Testis (tissue), 2 donors: ENCODE data around the gene TGIF2.

Experiments
- POLR2A ChIP-seq: fragments of 450-650 bp; IDR thresholded peaks from one replicate; pipeline ENCODE4 v1.6.1; 2017; ENCODE audit warnings: antibody characterized with exemption, mild to moderate bottlenecking, moderate library complexity
- TF ChIP-seq, protein P1 (sequence below), 3 experiments: fragments of 450-650 bp in 2 of 3; fragments of 200-600 bp in 1 of 3; sonication (generic) in 1 of 3; IDR thresholded peaks; one replicate each; pipeline ENCODE4 v1.5.1; 2016 to 2019; ENCODE audit warnings: antibody characterized with exemption in 3 of 3, mild to moderate bottlenecking in 2 of 3, moderate library complexity in 1 of 3

DNA sequence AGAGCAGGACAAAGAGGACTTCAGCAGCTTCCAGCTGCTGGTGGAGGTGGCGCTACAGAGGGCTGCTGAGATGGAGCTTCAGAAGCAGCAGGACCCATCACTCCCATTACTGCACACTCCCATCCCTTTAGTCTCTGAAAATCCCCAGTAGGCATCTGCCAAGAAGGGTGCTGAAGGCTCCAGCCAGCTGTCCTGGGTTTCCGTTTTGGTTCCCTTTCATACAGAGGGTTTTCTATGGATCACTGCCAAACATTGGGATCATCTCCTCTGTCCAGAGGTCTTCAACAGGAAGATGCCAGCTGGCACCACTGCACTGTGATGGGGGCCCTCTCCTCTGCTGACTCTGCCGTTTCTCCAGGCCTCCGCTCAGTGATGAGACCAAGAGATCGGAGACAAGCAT, 17.9 kb downstream of the TGIF2 start:
- TF ChIP-seq, protein P1, sequence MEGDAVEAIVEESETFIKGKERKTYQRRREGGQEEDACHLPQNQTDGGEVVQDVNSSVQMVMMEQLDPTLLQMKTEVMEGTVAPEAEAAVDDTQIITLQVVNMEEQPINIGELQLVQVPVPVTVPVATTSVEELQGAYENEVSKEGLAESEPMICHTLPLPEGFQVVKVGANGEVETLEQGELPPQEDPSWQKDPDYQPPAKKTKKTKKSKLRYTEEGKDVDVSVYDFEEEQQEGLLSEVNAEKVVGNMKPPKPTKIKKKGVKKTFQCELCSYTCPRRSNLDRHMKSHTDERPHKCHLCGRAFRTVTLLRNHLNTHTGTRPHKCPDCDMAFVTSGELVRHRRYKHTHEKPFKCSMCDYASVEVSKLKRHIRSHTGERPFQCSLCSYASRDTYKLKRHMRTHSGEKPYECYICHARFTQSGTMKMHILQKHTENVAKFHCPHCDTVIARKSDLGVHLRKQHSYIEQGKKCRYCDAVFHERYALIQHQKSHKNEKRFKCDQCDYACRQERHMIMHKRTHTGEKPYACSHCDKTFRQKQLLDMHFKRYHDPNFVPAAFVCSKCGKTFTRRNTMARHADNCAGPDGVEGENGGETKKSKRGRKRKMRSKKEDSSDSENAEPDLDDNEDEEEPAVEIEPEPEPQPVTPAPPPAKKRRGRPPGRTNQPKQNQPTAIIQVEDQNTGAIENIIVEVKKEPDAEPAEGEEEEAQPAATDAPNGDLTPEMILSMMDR (IDR thresholded peaks at IDR 0.05) = no peak
- TF ChIP-seq POLR2A = no peak
